HL-60 (cell line): Measurements from ENCODE around the gene PRIM1.

Experiments
- GABPA ChIP-seq: IDR thresholded peaks from 2 replicates; pipeline ENCODE4 v1.6.1; 2012; ENCODE audit warnings: low read depth
- POLR2AphosphoS5 ChIP-seq: IDR thresholded peaks from 2 replicates; pipeline ENCODE4 v1.6.1; 2012; ENCODE audit warnings: low read depth
- SPI1 ChIP-seq: IDR thresholded peaks from 2 replicates; pipeline ENCODE4 v1.6.1; 2012; ENCODE audit warnings: low read depth, mild to moderate bottlenecking, borderline replicate concordance
- TF ChIP-seq, protein P1 (sequence below): IDR thresholded peaks from one replicate; pipeline ENCODE4 v1.5.1; 2011; ENCODE audit warnings: low read length, control low read depth, inconsistent platforms; ENCODE audit not compliant: insufficient read depth
- TF ChIP-seq, protein P2 (sequence below): IDR thresholded peaks from 2 replicates; pipeline ENCODE4 v1.6.1; 2012; ENCODE audit warnings: low read depth; ENCODE audit not compliant: insufficient replicate concordance

DNA sequence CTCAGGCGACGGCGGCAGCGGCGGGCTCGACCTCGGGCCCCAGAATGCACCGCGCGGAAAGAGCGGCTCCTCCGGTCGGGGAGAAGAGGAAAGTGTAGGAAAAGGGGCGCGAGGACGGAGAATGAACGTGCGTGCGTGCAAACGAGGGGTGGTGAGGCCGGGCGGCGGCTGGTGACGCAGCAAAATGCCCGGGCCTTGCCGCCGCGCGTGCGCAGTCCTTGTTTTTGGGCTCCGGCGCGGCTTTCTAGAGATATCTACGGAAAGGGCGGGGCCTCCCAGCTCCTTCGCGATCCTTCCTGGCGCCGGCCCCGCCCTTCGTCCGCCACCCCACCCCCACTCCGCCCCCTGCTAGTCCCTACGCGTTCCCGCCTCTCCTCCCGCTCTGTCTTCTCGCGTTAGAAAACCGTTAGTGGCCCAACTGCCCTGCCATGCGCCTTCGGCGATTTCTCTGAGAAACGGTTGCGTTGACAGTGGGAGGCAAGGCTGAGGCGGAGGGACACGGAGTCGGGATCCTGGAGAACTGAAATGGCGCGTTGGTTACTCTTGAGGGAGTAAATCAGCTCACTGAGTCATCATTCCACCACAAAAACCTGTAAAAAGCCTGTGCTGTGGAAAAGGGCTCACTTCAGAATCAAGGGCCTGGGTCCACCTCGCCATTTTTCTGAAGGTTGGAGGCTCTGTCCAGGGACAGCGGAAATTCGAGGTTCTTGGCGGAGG lies 63.8 kb downstream of the PRIM1 start, which contains the start of gene PTGES3:
- TF ChIP-seq, protein P1, sequence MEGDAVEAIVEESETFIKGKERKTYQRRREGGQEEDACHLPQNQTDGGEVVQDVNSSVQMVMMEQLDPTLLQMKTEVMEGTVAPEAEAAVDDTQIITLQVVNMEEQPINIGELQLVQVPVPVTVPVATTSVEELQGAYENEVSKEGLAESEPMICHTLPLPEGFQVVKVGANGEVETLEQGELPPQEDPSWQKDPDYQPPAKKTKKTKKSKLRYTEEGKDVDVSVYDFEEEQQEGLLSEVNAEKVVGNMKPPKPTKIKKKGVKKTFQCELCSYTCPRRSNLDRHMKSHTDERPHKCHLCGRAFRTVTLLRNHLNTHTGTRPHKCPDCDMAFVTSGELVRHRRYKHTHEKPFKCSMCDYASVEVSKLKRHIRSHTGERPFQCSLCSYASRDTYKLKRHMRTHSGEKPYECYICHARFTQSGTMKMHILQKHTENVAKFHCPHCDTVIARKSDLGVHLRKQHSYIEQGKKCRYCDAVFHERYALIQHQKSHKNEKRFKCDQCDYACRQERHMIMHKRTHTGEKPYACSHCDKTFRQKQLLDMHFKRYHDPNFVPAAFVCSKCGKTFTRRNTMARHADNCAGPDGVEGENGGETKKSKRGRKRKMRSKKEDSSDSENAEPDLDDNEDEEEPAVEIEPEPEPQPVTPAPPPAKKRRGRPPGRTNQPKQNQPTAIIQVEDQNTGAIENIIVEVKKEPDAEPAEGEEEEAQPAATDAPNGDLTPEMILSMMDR = no peak
- TF ChIP-seq, protein P2, sequence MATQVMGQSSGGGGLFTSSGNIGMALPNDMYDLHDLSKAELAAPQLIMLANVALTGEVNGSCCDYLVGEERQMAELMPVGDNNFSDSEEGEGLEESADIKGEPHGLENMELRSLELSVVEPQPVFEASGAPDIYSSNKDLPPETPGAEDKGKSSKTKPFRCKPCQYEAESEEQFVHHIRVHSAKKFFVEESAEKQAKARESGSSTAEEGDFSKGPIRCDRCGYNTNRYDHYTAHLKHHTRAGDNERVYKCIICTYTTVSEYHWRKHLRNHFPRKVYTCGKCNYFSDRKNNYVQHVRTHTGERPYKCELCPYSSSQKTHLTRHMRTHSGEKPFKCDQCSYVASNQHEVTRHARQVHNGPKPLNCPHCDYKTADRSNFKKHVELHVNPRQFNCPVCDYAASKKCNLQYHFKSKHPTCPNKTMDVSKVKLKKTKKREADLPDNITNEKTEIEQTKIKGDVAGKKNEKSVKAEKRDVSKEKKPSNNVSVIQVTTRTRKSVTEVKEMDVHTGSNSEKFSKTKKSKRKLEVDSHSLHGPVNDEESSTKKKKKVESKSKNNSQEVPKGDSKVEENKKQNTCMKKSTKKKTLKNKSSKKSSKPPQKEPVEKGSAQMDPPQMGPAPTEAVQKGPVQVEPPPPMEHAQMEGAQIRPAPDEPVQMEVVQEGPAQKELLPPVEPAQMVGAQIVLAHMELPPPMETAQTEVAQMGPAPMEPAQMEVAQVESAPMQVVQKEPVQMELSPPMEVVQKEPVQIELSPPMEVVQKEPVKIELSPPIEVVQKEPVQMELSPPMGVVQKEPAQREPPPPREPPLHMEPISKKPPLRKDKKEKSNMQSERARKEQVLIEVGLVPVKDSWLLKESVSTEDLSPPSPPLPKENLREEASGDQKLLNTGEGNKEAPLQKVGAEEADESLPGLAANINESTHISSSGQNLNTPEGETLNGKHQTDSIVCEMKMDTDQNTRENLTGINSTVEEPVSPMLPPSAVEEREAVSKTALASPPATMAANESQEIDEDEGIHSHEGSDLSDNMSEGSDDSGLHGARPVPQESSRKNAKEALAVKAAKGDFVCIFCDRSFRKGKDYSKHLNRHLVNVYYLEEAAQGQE = peak; percentile 71
- TF ChIP-seq SPI1 = no peak
- peak; percentile 95 for TF ChIP-seq POLR2AphosphoS5
- no peak for TF ChIP-seq GABPA
